T-helper 17 cell (primary cell): ENCODE measurements around the gene CDH5. TPM values are rescaled to one million over a fixed set of nuclear protein-coding genes. Genes with fewer than 3 reads are reported as not detected.

Experiments used
- ATAC-seq: fragments of 150-1000 bp; cut with Tn5 transposase; 2 replicates; pipeline ENCODE4 v1.10.0; 2021; ENCODE audit warnings: mild to moderate bottlenecking, moderate library complexity
- DNase-seq, 3 donors: peaks; one replicate each; pipeline versions ENCODE4 v3.0.0 to v3.0.0-alpha.2; 2020 to 2021
- H3K9me3 ChIP-seq: one replicate; pipeline ENCODE4 v1.7.0; 2013; ENCODE audit warnings: low read length, mild to moderate bottlenecking; ENCODE audit not compliant: control insufficient read depth, poor library complexity, severe bottlenecking
- H3K27ac Mint-ChIP-seq: one replicate; pipeline ENCODE4 v1.8.0; 2022; ENCODE audit warnings: mild to moderate bottlenecking, moderate library complexity, mixed read lengths
- H3K27me3 Mint-ChIP-seq: one replicate; pipeline ENCODE4 v1.8.0; 2022; ENCODE audit warnings: mixed read lengths
- H3K36me3 Mint-ChIP-seq: one replicate; pipeline ENCODE4 v1.8.0; 2022; ENCODE audit warnings: low read depth, mixed read lengths
- H3K4me1 Mint-ChIP-seq: one replicate; pipeline ENCODE4 v1.8.0; 2022; ENCODE audit warnings: mild to moderate bottlenecking, mixed read lengths
- H3K4me3 Mint-ChIP-seq: one replicate; pipeline ENCODE4 v1.8.0; 2022; ENCODE audit warnings: mild to moderate bottlenecking, moderate library complexity, mixed read lengths
- total RNA-seq, 4 donors: library from RNA in 2 of 4; stranded (reverse) in 2 of 4; gene quantifications; one replicate each; pipeline ENCODE4 v1.2.3 and lab custom pipeline; 2022 to 2026

Gene CDH5
- total RNA-seq, 2 donors from 2014 or later: not detected

GRCh38 chr16:66372898-66373155, 6.3 kb downstream of the CDH5 start:
- no peak overlapping the region for H3K27ac Mint-ChIP-seq
- ATAC-seq (no peak), DNase-seq (no peak)
- H3K27me3 Mint-ChIP-seq: peaks cover 16% of the 10 kb centered on the region
- no peaks in the 10 kb centered on the region for H3K9me3 ChIP-seq
- peaks cover 10% of the 10 kb centered on the region for H3K4me1 Mint-ChIP-seq
- H3K4me3 Mint-ChIP-seq: no peak overlapping the region
- no peaks in the 10 kb centered on the region for H3K36me3 Mint-ChIP-seq

GRCh38 chr16:66373667-66374066, 7.2 kb downstream of the CDH5 start:
- H3K9me3 ChIP-seq: no peaks in the 10 kb centered on the region
- H3K4me1 Mint-ChIP-seq: peaks cover 8% of the 10 kb centered on the region
- H3K4me3 Mint-ChIP-seq: no peak overlapping the region
- H3K27ac Mint-ChIP-seq: no peak overlapping the region
- DNase-seq (no peak), ATAC-seq (no peak)
- peaks cover 16% of the 10 kb centered on the region for H3K27me3 Mint-ChIP-seq
- no peaks in the 10 kb centered on the region for H3K36me3 Mint-ChIP-seq

- no peaks in the 10 kb centered on the region for H3K9me3 ChIP-seq
- no peak overlapping the region for H3K4me3 Mint-ChIP-seq
- no peak overlapping the region for H3K27ac Mint-ChIP-seq
- peaks cover 16% of the 10 kb centered on the region for H3K27me3 Mint-ChIP-seq
- peaks cover 4% of the 10 kb centered on the region for H3K4me1 Mint-ChIP-seq
- DNase-seq (no peak), ATAC-seq (no peak)
- H3K36me3 Mint-ChIP-seq: no peaks in the 10 kb centered on the region
Observed at GRCh38 chr16:66374176-66374575, 7.7 kb downstream of the CDH5 start.

- Mint-ChIP-seq H3K36me3 (no peaks in the 10 kb centered on the region), H3K4me3 (no peak overlapping the region), H3K27me3 (peaks cover 11% of the 10 kb centered on the region), H3K27ac (no peak overlapping the region), H3K4me1 (peaks cover 3% of the 10 kb centered on the region)
- H3K9me3 ChIP-seq: no peaks in the 10 kb centered on the region
- no peak for DNase-seq
- no peak for ATAC-seq
Observed at GRCh38 chr16:66375451-66375850, 9.0 kb downstream of the CDH5 start.

- DNase-seq (no peak), ATAC-seq (no peak)
Observed at GRCh38 chr16:66376114-66376513, 9.6 kb downstream of the CDH5 start.

GRCh38 chr16:66376577-66377305, 10.2 kb downstream of the CDH5 start:
- Mint-ChIP-seq H3K27me3 (peaks cover 9% of the 10 kb centered on the region), H3K27ac (no peak overlapping the region)

More at GRCh38 chr16:66376114-66376513, 9.6 kb downstream of the CDH5 start:
- no peaks in the 10 kb centered on the region for H3K9me3 ChIP-seq
- H3K36me3 Mint-ChIP-seq: no peaks in the 10 kb centered on the region
- no peak overlapping the region for H3K4me3 Mint-ChIP-seq
- peaks cover 9% of the 10 kb centered on the region for H3K27me3 Mint-ChIP-seq
- no peaks in the 10 kb centered on the region for H3K4me1 Mint-ChIP-seq
- no peak overlapping the region for H3K27ac Mint-ChIP-seq

GRCh38 chr16:66377324-66377723, 10.8 kb downstream of the CDH5 start:
- Mint-ChIP-seq H3K4me1 (no peaks in the 10 kb centered on the region), H3K27me3 (peaks cover 9% of the 10 kb centered on the region), H3K27ac (no peak overlapping the region), H3K36me3 (no peaks in the 10 kb centered on the region), H3K4me3 (no peak overlapping the region)
- DNase-seq: no peak
- no peaks in the 10 kb centered on the region for H3K9me3 ChIP-seq
- ATAC-seq: no peak

More at GRCh38 chr16:66376577-66377305, 10.2 kb downstream of the CDH5 start:
- H3K4me3 Mint-ChIP-seq: no peak overlapping the region
- no peak for DNase-seq
- H3K36me3 Mint-ChIP-seq: no peaks in the 10 kb centered on the region
- ATAC-seq: no peak
- no peaks in the 10 kb centered on the region for H3K4me1 Mint-ChIP-seq
- H3K9me3 ChIP-seq: no peaks in the 10 kb centered on the region

GRCh38 chr16:66378741-66379570, 12.5 kb downstream of the CDH5 start:
- DNase-seq: no peak
- no peaks in the 10 kb centered on the region for H3K9me3 ChIP-seq
- no peaks in the 10 kb centered on the region for H3K4me1 Mint-ChIP-seq
- no peak for ATAC-seq
- peaks cover 9% of the 10 kb centered on the region for H3K27me3 Mint-ChIP-seq
- no peak overlapping the region for H3K27ac Mint-ChIP-seq
- no peaks in the 10 kb centered on the region for H3K36me3 Mint-ChIP-seq
- no peak overlapping the region for H3K4me3 Mint-ChIP-seq

GRCh38 chr16:66379571-66379941, 13.1 kb downstream of the CDH5 start:
- no peaks in the 10 kb centered on the region for H3K4me1 Mint-ChIP-seq
- H3K27ac Mint-ChIP-seq: no peak overlapping the region

GRCh38 chr16:66380421-66380820, 13.9 kb downstream of the CDH5 start:
- Mint-ChIP-seq H3K27ac (no peak overlapping the region), H3K36me3 (peaks cover 1% of the 10 kb centered on the region), H3K4me3 (no peak overlapping the region), H3K27me3 (peaks cover 13% of the 10 kb centered on the region), H3K4me1 (no peaks in the 10 kb centered on the region)
- DNase-seq (no peak), ATAC-seq (no peak)
- no peaks in the 10 kb centered on the region for H3K9me3 ChIP-seq

More at GRCh38 chr16:66379571-66379941, 13.1 kb downstream of the CDH5 start:
- no peaks in the 10 kb centered on the region for H3K9me3 ChIP-seq
- no peak for ATAC-seq
- Mint-ChIP-seq H3K27me3 (peaks cover 9% of the 10 kb centered on the region), H3K36me3 (no peaks in the 10 kb centered on the region), H3K4me3 (no peak overlapping the region)
- DNase-seq: no peak

- Mint-ChIP-seq H3K27me3 (peaks cover 16% of the 10 kb centered on the region), H3K27ac (no peak overlapping the region), H3K4me1 (no peaks in the 10 kb centered on the region), H3K4me3 (no peak overlapping the region), H3K36me3 (peaks cover 2% of the 10 kb centered on the region)
- ATAC-seq (no peak), DNase-seq (no peak)
- no peaks in the 10 kb centered on the region for H3K9me3 ChIP-seq
Observed at GRCh38 chr16:66381585-66382170, 15.2 kb downstream of the CDH5 start.

GRCh38 chr16:66382171-66382965, 15.9 kb downstream of the CDH5 start:
- H3K9me3 ChIP-seq: no peaks in the 10 kb centered on the region
- DNase-seq (no peak), ATAC-seq (no peak)
- H3K4me3 Mint-ChIP-seq: no peak overlapping the region
- no peak overlapping the region for H3K27ac Mint-ChIP-seq
- H3K27me3 Mint-ChIP-seq: peaks cover 13% of the 10 kb centered on the region
- peaks cover 2% of the 10 kb centered on the region for H3K36me3 Mint-ChIP-seq
- H3K4me1 Mint-ChIP-seq: no peaks in the 10 kb centered on the region

GRCh38 chr16:66382966-66383299, 16.4 kb downstream of the CDH5 start:
- no peak for DNase-seq
- Mint-ChIP-seq H3K27me3 (peaks cover 13% of the 10 kb centered on the region), H3K4me3 (no peak overlapping the region), H3K27ac (no peak overlapping the region), H3K4me1 (no peaks in the 10 kb centered on the region), H3K36me3 (peaks cover 2% of the 10 kb centered on the region)
- no peaks in the 10 kb centered on the region for H3K9me3 ChIP-seq
- no peak for ATAC-seq
